GM18511 (cell line): ENCODE measurements around the gene CEP83.
"Not testable (repeated sequence)": the region's sequence is repeated elsewhere in the genome, so short reads cannot be mapped to it uniquely, and the experiment has no call there.

ENCODE experiments used
- ATAC-seq: cut with Tn5 transposase; IDR thresholded peaks from one replicate; pipeline ENCODE4 v1.9.1; 2021; ENCODE audit warnings: mild to moderate bottlenecking, moderate library complexity; ENCODE audit not compliant: unreplicated experiment

The CEP83 gene

DNA sequence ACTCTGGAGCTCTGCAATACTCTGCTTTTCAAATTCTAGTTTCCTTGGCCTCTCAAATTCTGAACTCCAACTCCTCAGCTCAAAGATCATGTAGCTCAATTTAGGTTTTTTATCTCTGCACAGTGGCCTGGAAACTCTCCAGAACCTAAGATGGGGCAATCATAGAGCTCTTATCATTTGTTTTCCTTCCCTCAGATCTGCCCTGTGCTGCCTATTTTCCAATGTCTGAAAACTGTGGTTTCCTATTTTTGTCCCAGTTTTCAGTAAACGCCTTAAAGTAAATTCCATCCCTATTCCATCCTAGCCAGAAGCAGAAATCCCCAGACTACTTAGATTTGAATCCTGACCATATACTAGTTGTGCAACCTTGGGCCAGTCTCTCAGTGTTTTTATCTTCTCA, 73.2 kb downstream of the CEP83 start:
- no peak for ATAC-seq

DNA sequence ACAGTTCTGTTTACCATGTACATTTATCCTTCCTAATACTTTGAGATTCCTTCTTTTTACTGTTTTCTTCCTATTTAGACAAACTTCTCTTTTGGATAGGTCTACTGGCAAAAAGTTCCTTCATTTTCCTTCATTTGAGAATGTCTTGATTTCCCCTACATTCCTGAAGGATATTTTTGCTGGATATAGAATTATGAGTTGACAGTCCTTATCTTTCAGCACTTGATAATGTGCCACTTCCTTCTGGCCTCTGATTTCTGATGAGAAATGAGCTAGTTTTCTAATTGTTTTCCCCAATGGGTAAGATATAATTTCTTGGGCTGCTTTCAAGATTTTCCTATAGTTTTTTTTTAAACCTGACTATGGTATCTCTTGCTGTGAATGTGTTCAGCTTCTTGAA, 75.6 kb downstream of the CEP83 start:
- ATAC-seq = no peak

DNA sequence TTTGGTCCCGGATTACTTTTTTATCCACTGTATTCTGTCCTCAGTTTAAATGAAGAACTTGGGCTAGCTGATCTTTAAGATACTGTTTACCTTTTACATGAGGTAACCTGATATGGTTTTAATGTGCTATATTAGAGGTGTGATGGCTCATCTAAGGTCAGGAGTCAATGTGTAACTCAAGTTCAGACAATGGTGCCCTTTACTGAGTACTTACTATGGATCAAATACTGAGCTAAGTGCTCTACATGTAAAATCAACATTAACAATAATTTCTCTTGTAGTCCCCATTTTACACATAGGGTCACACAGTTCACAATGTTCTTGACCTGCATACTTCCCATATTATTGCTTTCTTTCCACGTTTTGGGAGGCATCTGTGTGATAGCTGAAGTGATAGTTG, 79.2 kb downstream of the CEP83 start:
- no peak for ATAC-seq

DNA sequence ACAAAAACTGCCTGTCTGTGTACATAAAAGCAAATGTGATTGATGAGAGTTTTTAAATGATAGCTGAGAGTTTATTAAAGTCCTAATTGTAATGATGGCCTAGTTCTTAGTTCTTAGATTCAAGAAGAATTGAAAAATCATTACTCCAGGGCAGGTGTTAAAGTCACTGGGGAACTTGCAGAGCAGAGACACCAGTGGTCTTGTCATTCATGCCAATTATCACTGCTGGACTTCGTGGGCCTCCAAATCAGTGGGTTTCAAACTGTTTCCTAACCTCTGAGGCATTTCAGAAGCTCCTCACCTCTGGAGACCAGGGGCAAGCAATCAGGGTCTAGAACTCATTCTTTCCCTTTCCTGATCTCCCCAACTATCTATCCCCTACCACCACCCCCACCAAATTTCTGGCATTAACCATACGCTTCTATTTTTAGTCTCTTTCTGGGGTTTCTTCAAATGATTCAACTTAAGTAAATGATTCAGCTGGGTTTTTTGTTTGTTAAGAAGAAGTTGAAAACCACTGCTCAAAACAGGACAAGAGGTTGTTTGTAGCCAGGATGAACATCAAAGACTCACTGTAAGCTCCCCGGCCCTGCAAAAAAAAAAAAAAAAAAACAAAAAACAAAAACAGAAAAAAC, 80.1 kb downstream of the CEP83 start:
- ATAC-seq = no peak

DNA sequence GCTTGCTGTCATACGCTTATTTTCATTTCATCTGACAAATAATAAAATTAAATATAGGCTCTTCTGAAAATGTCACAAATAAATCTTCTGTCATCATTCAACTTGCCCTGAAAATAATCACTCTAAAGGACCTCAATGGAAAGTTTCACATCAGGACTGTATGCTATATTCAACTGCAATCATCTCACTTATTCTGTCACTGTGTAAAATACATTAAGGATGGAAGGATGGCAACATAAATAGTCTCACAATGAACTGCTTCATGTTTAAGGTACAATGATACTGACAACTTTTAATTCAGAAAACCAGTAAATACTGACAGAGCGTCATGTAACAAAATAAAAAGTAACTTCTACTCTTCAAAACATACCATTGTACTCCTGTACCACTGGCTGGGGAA, 82.1 kb downstream of the CEP83 start:
- no peak for ATAC-seq

DNA sequence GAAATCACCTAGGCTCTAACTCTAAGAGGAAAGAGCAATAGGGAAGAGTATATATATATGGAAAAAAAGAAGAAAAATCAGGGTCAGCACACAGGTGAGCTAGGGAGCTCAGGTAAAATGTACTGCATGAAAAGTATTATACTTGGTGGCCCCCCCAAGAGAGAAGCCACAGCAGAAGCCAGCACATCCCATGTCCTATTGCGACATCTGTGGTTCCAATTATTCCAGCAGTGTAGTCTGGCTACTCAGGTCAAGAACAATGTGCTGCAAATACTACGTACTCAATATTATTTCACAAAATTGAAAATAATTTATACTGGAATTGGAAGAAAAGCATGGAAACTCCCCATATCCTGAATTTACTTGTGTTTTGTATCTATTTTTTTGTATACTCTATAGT, 85.5 kb downstream of the CEP83 start:
- ATAC-seq = no peak

DNA sequence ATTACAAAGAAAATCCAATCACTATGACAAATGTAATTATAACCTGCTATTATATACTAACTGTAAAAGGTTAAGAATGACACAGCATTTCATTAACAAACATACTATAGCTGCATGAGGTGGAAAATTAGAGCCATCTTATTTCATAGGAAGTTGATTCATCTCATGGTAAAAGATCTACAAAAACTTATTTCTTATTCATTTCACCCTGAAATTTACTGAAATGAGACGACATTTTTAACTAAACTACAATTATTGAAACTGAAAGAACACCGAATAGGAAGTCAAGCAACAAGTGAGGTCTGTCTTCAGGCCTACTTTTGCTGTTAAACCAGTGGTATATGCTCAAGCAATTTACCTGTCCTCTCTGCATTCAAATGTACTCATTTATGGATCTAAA, 87.2 kb downstream of the CEP83 start:
- peak; percentile 69 for ATAC-seq

DNA sequence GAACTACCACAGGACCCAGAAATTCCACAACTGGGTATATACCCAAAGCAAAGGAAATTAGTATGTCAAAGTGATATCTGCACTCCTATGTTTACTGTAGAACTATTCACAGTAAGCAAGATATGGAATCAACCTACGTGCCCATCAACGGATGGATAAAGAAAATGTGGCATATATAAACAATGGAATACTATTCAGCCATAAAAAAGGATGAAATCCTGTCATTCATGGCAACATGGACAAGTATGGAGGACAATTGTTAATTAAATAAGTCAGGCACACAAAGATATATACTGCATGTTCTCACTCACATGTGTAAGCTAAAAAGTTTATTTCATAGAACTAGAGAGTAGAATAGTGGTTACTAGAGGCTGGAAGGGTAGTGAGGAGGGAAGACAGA, 97.0 kb downstream of the CEP83 start:
- ATAC-seq = no peak

DNA sequence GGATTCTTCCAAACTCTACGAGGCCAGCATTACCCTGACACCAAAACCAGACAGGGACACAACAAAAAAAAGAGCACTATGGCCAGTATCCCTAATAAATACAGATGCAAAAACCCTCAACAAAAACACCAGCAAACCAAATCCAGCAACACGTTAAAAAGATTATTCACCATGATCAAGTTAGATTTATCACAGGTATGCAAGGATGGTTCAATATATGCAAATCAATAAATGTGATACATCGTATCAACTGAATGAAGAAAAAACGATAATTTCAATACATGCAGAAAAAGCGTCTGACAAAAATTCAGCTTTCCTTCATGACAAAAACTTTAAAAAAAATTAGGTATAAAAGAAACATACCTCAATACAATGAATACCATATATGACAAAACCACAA, 99.9 kb downstream of the CEP83 start:
- ATAC-seq = no peak

DNA sequence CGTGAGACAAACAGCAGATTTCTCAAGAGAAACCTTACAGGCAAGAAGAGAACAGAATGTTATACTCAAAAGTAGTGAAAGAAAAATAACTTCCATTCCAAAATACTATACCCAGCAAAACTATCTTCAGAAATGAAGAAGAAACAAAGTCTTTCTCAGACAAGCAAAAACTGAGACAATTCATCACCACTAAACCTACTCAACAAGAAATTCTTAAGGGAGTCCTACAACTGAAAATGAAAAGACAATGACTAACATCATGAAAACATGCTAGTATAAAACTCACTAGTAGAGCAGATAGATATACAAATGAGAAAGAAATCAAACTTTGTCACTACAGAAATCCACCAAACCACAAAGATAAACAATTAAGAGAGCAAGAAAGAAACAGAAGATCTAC, 106.5 kb downstream of the CEP83 start:
- ATAC-seq = no peak

DNA sequence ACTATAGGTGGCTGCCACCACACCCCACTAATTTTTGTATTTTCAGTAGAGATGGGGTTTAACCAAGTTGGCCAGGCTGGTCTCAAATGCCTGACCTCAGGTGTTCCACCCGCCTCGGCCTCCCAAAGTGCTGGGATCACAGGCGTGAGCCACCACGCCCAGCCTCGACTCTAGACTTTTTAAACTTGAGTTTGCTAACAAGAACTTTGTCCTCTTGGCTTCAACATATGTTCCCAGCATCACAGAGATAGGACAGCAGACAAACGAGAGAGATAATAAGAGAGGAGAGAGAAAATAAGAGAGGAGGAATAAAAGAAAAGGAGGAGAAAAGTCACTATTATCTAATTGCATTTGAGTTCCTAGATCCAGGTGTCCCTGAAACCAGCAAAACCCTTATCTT, 119.1 kb downstream of the CEP83 start:
- ATAC-seq = no peak

DNA sequence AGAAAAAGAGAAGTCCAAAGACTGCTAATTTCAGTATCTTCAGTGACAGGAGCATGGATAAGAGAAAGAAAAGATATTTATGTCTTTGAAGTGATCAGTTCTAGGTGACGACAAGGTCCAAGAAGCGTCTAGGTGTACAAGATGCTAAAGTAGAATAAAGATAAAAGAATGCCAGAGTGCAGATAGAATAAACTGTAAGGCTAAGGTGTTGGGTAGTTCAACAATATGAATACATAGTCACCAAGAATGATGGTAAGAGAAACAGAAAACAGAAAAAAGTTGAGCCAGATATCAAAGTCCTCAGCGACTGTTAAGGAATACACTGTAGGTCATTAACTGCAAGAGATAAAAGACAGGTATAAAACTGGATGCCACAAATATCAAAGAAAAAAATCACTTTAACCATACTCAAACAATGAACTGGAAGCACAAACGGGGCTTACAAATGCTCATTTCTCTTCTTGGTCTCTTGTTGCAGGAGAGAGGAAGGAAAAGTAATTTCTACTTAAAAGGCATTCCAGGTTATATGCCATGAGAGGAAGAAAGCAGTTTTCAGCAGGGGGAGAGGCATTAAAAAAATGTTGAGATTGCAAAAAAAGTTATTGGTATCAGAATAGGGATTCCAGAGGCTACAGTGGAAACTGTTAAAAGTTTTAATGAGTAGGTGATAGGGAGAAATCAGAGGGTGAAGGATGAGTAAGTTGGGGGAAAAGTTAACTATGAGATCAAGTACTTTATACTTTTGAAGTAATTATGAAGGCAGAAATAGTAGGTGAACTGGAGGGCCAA, 121.5 kb downstream of the CEP83 start:
- ATAC-seq = no peak

DNA sequence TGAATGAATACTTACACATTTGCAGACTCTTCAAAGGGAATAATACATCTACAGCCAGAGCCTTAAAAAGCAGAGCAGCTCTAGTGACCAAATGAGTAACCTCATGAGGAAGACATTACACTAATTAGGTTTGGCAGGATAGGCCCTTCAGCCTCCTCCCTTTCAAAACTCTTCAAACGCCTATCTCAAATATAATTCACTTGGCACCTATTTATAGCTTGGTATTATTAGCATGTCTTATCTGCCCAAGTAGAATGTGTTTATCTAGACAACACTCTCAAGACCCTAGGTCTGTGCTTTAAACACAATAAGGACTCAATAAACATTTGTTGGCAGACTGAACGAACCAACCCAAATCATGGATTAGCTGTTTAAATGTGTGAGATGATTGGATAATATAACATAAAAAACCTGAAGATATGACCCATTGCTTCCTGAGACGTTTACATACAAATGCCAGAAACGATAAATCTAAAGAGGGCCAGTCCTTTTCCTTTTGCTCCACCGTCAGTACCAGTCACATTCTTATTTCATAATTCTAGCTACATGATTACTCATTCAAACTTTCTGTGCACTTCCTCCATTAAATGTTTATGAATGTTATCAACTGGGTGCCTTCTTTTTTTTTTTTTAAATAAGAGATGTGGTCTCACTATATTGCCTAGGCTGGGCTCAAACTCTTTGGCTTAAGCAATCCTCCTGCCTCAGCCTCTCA, 123.3 kb downstream of the CEP83 start:
- ATAC-seq = no peak

DNA sequence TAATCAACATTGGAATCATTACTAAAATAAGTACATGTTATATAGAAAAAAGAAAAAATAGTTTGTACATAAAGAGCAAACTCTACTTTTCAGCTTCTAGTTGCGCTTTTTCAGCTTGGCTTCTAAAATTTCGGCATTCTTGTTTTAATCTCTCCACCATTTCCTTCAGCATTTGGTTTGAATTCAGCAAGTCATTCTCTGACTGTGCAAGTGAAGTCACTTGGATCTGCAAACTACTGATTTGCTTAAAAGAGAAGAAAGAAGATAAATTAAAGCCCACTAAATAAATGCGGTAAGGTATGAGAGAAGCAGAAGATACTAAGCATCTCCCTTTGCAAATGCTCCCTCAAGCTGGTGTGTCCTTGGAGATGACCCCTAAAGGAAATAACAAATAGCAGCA, 126.3 kb downstream of the CEP83 start:
- ATAC-seq = no peak

DNA sequence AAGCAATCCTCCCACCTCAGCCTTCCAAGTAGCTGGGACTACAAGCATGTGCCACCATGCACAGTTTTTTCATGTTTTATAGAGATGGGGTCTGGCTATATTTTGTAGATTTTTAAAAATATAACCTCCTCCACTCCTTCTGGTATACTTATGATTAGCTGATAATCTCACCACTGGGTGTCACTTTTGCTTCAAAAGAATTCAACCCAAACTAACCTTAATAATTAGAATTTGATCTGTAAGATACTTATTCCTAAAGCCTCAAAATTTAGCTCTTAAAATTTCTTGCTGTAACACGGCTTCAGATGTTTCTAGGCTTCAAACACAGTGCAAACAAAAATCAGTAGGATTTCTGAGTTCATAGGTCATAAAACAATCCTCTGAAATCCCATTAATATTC, 130.3 kb downstream of the CEP83 start:
- no peak for ATAC-seq

DNA sequence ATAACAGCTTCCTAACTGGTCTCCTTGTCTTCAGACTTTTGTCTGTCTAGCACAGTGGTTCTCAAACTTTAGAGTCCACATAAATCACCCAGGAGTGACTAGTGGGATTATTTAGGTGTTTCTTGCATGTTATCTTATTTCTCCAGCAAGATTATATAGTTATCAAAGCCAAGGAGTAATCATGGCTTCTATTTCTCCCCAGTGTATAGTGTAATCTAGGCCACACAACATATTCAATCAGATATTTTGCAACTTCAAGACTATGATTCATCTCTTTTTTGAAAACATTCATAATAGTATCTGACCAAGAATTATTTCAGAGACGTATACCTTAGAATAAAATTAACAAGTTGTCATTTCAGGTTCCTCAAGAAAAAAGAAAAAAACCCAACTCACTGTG, 131.9 kb downstream of the CEP83 start:
- no peak for ATAC-seq

DNA sequence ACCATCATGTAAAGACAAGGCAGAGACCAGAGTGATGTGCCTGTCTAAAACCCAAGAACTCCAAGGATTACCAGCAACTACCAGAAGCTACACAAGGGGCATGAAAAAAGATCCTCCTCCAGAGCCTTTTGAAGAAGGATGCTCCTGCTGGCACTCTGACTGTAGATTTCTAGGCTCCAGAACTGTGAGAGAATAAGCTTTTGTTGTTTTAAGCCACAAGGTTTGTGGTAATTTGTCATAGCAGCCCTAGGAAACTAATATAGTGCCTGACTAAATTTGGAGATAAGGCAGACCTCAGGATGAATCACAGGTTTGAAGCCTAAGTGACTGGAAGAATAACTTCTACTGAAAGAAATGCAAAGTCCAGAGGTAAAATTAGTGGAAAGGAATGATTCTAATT, 132.9 kb downstream of the CEP83 start:
- ATAC-seq = no peak

DNA sequence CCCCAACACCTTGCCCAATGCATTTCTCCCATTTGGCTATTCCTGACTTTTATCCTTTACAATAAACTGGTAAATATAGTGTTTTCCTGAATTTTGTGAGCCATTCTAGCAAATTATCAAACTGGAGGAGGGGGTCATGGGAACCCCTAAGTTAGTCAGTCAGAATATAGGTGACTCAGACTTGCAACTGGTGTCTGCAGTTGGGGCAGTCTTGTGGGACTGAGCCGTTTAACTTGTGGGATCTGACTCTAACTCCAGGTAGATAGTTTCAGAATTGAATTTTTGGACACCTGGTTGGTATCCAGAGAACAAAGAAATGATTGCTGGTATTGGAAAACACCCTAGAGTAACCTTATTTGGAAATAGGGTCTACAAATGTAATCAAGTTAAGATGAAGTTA, 133.4 kb downstream of the CEP83 start:
- no peak for ATAC-seq

DNA sequence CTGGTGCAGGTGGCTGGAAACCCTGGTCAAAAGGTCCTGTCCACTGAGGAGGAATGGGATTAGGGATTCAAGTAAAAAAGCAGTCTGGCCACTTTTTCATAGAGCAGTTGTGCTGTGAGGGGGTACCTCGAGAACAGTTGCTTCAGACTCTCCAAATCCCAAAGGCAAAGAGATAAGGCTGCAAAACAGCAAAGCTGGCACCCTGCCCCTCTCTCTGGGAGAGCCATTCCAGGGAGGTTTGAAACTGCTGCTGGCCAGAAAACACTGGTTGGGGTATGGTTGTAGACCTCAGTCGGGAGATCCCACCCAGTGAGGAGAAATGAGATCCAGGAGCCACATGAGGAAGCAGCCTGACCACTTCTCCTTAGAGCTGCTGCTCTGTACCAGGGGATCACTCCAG, 137.3 kb downstream of the CEP83 start:
- ATAC-seq = no peak

DNA sequence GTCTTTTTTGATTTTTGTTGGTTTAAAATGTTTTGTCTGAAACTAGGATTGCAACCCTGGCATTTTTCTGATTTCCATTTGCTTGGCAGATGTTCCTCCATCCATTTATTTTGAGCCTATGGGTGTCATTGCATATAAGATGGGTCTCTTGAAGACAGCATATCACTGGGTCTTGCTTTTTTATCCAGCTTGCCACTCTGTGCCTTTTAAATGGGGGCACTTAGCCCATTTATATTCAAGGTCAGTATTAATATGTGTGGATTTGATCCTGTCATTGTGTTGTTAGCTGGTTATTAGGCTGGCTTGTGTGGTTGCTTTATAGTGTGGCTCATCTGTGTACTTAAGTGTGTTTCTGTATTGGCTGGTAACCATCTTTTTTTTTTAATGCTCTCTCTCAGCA, 139.6 kb downstream of the CEP83 start:
- no peak for ATAC-seq

DNA sequence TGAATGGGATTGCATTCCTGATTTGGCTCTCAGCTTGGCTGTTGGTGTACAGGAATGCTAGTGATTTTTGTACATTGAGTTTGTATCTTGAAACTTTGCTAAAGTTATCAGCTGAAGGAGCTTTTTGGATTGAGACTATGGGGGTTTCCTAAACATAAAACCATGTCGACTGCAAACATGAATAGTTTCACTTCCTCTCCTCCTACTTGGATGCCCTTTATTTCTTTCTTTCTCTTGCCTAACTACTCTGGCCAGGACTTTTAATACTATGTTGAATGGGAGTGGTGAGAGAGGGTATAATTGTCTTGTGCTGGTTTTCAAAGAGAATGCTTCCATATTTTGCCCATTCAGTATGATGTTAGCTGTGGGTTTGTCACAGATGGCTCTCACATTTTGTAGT, 141.5 kb downstream of the CEP83 start:
- ATAC-seq = peak; percentile 73

DNA sequence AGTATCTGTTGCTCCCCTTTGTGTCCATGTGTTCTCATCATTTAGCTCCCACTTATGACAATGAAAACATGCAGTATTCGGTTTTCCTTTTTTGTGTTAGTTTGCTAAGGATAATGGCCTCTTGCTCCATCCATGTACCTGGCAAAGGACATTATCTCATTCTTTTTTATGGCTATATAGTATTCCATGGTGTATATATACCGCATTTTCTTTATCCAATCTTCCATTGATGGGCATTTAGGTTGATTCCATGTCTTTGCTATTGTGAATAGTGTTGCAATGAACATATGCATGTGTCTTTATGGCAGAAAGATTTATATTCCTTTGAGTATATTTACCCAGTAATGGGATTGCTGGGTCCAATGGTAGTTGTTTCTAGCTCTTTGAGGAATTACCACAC, 143.1 kb downstream of the CEP83 start:
- not testable (repeated sequence) for ATAC-seq
